HFF-Myc (cell line): ENCODE measurements around the gene ZNF580.

Experiments used
- DNase-seq: peaks from one replicate; pipeline ENCODE4 v3.0.0-alpha.2; 2011; ENCODE audit warnings: low read depth; ENCODE audit errors: extremely low read depth
- H3K4me3 ChIP-seq: replicated peaks from 2 replicates; pipeline ENCODE4 v1.5.1; 2011; ENCODE audit warnings: low read depth, mild to moderate bottlenecking, control low read depth, low read length
- TF ChIP-seq, protein P1 (sequence below): IDR thresholded peaks from 2 replicates; pipeline ENCODE4 v1.5.1; 2012; ENCODE audit warnings: mild to moderate bottlenecking, low read depth, low read length, control low read depth; ENCODE audit errors: missing control alignments

ZNF580 gene

DNA sequence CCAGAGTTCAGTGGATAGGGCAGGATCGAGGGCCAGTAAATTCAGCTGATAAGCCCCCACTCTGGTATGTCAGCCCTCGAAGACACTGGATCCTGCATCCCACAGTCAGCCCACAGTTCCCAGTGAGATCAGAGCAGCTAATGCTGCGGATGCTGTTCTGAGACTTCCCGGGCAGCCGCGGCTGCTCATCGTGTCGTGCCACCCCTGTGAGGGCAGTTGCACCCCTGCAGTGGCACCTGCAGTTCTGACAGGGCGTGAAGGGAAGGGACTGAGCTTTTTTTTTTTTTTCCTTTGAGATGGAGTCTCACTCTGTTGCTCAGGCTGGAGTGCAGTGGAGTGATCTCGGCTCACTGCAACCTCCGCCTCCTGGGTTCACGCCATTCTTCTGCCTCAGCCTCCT, 26.7 kb downstream of the ZNF580 start:
- H3K4me3 ChIP-seq, result no peak overlapping the region
- TF ChIP-seq, protein P1, sequence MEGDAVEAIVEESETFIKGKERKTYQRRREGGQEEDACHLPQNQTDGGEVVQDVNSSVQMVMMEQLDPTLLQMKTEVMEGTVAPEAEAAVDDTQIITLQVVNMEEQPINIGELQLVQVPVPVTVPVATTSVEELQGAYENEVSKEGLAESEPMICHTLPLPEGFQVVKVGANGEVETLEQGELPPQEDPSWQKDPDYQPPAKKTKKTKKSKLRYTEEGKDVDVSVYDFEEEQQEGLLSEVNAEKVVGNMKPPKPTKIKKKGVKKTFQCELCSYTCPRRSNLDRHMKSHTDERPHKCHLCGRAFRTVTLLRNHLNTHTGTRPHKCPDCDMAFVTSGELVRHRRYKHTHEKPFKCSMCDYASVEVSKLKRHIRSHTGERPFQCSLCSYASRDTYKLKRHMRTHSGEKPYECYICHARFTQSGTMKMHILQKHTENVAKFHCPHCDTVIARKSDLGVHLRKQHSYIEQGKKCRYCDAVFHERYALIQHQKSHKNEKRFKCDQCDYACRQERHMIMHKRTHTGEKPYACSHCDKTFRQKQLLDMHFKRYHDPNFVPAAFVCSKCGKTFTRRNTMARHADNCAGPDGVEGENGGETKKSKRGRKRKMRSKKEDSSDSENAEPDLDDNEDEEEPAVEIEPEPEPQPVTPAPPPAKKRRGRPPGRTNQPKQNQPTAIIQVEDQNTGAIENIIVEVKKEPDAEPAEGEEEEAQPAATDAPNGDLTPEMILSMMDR, result no peak
- no peak for DNase-seq

DNA sequence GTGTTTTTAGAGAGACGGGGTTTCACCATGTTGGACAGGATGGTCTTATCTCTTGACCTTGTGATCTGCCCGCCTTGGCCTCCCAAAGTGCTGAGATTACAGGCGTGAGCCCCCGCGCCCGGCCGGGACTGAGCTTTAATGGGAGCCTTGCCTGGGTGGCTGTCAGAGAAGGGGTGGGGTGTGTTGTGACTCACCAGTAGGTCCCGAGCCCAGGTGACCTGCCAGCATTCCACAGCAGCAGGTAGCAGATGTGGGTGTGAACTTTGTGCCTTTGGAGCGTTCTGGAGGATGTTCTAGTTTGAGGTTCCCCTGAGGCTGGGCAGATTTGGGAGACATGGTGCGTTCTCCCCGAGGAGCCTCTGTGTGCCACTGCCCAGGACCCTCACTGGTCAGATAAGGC, 27.2 kb downstream of the ZNF580 start:
- DNase-seq, result no peak
- TF ChIP-seq, protein P1, result no peak
- H3K4me3 ChIP-seq, result no peak overlapping the region

DNA sequence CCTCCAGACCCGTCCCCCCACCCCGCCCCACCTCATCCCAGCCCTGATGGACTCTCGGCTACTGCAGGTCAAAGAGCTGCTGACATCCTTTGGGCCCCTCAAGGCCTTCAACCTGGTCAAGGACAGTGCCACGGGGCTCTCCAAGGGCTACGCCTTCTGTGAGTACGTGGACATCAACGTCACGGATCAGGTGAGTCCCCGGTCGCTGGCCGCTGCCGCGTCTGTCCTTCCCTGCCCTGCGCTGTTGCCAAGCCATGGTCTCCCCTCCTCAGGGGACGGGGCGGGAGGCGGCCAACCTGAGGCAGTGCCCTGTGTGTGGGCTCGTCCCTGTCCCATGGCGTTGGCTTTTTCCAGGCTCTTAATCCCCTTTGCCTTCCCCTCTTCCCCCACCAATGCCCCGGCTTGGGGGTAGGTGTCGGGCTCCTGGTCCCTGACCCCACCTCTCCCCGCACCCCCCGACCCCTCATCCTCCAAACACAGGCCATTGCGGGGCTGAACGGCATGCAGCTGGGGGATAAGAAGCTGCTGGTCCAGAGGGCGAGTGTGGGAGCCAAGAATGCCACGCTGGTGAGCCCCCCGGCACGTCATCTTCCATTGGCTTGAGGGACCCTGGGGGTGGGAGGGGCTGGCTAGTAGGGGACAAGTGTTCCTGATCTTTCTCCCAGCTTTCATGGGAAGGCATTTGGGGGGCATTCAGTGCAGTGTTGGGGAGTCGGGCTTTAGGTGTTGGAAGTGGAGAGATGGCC, 28.0 kb downstream of the ZNF580 start:
- TF ChIP-seq, protein P1, result no peak
- no peak overlapping the region for H3K4me3 ChIP-seq
- no peak for DNase-seq

DNA sequence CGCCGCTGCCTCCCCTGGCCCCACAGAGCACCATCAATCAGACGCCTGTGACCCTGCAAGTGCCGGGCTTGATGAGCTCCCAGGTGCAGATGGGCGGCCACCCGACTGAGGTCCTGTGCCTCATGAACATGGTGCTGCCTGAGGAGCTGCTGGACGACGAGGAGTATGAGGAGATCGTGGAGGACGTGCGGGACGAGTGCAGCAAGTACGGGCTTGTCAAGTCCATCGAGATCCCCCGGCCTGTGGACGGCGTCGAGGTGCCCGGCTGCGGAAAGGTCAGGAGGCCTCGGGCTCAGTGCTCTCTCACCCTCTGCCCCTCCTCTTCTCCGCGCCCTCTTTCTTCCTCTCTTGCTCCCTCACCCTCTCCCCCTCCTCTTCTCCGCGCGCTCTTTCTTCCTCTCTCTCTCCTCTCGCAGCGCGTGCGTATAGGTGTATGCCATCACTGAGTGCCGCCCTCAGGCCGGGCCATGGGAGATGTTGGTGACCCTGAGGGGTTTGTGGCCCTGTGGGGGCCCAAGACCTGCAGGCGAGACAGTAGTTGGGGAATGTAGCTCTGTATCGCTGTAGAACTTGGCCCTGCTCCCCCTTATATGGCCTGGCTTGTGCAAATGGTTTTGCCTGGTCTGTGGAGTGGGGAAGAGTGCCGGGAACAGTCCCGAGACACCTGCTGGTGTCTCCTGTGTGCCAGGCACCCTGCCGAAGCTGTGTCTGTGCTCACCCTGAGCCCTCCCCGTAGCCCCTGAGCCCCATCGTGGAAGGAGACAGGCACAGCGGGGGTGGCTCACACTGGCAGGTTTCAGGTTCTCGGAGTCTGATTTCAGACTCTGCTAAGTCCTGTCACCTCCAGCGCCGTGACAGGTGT, 28.8 kb downstream of the ZNF580 start:
- TF ChIP-seq, protein P1, result no peak
- DNase-seq, result no peak
- H3K4me3 ChIP-seq, result no peak overlapping the region

DNA sequence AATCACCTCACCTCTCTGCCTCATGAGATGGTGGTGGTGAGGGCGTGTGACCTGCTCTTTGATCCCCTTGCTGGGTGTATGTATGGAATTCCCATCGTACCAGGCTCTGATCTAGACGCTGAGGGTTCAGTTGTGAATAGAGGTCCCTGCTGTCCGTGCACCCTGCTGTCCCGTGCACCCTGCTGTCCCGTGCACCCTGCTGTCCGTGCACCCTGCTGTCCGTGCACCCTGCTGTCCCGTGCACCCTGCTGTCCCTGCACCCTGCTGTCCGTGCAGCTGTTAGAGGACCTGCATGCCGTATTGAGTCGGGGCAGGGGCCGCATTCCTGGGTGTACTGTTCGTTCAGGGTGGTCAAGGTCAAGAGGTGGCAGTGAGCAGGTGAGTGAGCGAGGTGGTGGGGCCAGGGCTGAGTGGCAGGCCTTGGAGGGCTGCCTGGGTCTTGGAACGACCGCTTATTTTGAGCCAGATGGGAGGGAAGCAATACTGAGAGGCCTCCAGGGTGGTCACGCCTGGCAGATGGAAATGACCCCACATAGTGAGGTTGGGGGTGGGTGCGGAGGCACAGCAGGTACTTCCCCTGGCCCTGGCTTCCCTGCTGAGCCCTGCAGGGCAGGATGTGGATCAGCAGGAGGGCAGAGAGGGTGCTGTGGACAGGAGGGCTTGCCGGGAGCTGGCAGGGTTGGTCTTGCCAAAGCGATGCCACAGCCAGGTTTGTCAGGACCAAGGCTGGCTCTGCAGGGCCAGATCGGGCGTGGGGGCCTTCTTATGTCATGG, 29.7 kb downstream of the ZNF580 start:
- no peak overlapping the region for H3K4me3 ChIP-seq
- TF ChIP-seq, protein P1, result no peak
- DNase-seq, result no peak

DNA sequence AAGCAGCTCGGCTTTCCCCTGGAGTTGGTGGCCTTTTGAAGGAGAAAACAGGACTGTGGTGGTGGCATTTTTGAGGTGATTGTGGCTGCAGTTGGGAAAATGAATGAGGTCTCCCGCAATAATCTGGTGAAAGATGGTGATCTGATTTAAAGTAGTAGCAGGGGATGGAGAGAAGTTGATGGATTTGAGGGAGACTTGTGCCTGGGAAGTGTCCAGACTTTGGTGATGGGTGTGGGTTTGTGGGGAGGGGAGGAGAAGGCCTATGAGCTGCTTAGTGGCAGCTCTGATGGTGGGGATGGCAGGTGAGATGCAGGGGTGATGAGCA, 30.2 kb downstream of the ZNF580 start:
- DNase-seq, result no peak
- TF ChIP-seq, protein P1, result no peak
- no peak overlapping the region for H3K4me3 ChIP-seq
